Pancreas (tissue), 10 donors: ENCODE data around the gene FSD1. TPM values are rescaled to one million over a fixed set of nuclear protein-coding genes. Genes with fewer than 3 reads are reported as not detected.
"Not testable (repeated sequence)": the region's sequence is repeated elsewhere in the genome, so short reads cannot be mapped to it uniquely, and the experiment has no call there.

Experiments
- ATAC-seq, 4 donors: fragments of 200-7000 bp; cut with Tn5 transposase; one replicate each; pipeline versions ENCODE4 v1.8.0 to v1.9.1; 2020; ENCODE audit warnings: mild to moderate bottlenecking in 4 of 4, moderate library complexity in 4 of 4
- DNase-seq, 6 donors: peaks; one replicate each; pipeline ENCODE4 v3.0.0-alpha.2; 2020
- FAIRE-seq: peaks from 2 replicates; lab custom pipeline; 2012; peaks lifted over from hg19 to GRCh38; lab: Jason Lieb, UNC
- H3K27ac ChIP-seq, 4 donors: fragments of 200-600 bp; sonication (generic); 1 replicate in 3 of 4; 2 replicates in 1 of 4; pipeline versions ENCODE4 v1.5.0 to v1.8.0; 2020
- H3K27me3 ChIP-seq, 4 donors: fragments of 200-600 bp; one replicate each; pipeline ENCODE4 v1.8.0; 2021
- H3K36me3 ChIP-seq, 3 donors: fragments of 200-600 bp; sonication (generic) in 1 of 3; one replicate each; pipeline versions ENCODE4 v1.5.0 to v1.8.0; 2020 to 2021
- H3K4me1 ChIP-seq, 3 donors: fragments of 200-600 bp; one replicate each; pipeline ENCODE4 v1.8.0; 2021
- H3K4me3 ChIP-seq, 4 donors: fragments of 200-600 bp; sonication (generic) in 2 of 4; one replicate each; pipeline versions ENCODE4 v1.5.0 to v1.8.0; 2020 to 2021
- H3K9me3 ChIP-seq, 4 donors: fragments of 200-600 bp; one replicate each; pipeline ENCODE4 v1.8.0; 2021
- WGBS, 2 donors: extraction: QIAGEN DNeasy Blood & Tissue Kit; methylation state at CpG; one replicate each; pipeline ENCODE4 v1.1.7; 2013; 5-methylcytosine and 5-hydroxymethylcytosine counted together
- intact Hi-C, 3 donors: fragments of 100-400 bp; cut with DNase I; formaldehyde crosslinking; loops; one replicate each; pipeline versions ENCODE4 v1.11.1 to v1.14.2; 2022
- polyA plus RNA-seq, 2 donors: library from polyadenylated mRNA; stranded (reverse); fragments of 200-250 nt; gene quantifications; one replicate each; pipeline ENCODE4 v1.2.3, GENCODE V29; 2013
- total RNA-seq, 6 donors: library from RNA; stranded (reverse); fragmentation: NEBNext Ultra II Directional in 4 of 6; extraction: Animal tissue kit (Norgen Biotek cat#: 25700) in 4 of 6; gene quantifications; one replicate each; pipeline versions ENCODE4 v1.2.1 to v1.2.4, GENCODE V29; 2021 to 2023
- TF ChIP-seq, protein P1 (sequence below), 4 donors: fragments of 200-600 bp; sonication (generic) in 3 of 4; IDR thresholded peaks; one replicate each; pipeline versions ENCODE4 v1.5.0 to v1.8.0; 2021; ENCODE audit warnings: antibody characterized with exemption in 4 of 4
- donor health status: healthy with polysubstance abuse.
- donor health status: DM: no; HTN: no; CAD: no; lungs with moderate emphysema.
- donor health status: DM: no; HTN: no; CAD: no.
- donor health status: control.
- donor health status: control.
- donor health status: Bipolar disorder and iron deficiency.
- donor health status: DM: yes; HTN: yes; CAD: no.
- donor health status: DM: no; HTN: no; CAD: no.
- donor health status: DM: no; HTN: no; CAD: no.
- donor health status: DM: yes; HTN: yes; CAD: no.

Gene FSD1
- total and polyA plus RNA-seq, 8 donors, result 0.21 to 0.50 TPM; not detected in 6

DNA sequence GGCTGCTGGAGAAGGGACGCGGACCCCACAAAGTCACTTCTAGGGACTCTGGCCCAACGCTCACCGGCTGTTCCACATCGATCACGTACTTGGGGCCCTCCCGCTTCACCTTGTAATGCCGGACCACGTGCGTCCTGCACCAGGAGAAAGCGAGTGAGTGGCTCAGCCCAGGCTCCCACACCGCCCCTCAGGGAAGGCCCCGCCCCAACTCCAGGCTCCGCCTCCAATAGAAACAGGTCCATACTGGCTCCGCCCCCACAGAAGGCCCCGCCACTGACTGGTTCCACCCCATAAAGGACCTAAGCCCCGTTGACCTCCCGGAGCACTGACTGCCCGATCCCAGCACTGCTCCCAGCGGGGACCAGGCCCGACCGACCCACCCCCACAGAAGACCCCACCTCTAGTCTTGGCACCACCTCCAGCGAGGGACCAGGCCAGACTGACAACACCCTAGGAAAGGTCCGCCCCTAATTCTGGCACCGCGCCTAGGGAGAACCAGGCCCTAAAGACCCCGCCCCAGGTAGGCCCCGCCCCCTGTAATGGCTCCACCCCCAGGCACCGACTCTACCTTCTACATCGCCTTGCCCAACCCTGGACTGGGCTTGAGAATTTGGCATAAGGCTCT, 23.0 kb downstream of the FSD1 start:
- H3K36me3 ChIP-seq, result no peaks in the 10 kb centered on the region
- no peak for FAIRE-seq

DNA sequence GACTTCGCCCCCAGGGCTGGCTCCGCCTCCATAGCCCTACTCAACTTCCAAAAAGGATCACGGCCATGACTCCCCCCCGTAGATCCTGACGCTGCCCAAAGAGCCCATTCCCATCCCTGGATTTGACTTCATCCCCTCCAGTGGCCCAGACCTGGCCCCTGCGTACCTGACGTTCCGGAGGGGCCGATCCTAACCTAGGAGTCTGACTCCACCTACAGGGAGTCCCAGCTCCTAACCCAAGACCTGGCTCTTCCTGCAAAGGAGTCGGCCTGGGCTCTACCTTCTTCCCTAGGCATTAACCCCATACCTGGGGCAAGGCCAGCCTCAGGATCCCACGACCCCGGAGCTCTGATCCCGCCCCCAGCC, 23.5 kb downstream of the FSD1 start:
- peak overlapping the region in 2 of 4 donors; percentile 23 to 38 for H3K27ac ChIP-seq
- H3K36me3 ChIP-seq, result no peaks in the 10 kb centered on the region
- intact Hi-C loops, result no loop called here
- no peaks in the 10 kb centered on the region for H3K9me3 ChIP-seq
- peak; percentile 19 to 57 (median 30) for ATAC-seq
- no peaks in the 10 kb centered on the region for H3K4me1 ChIP-seq
- 6 to 17% methylated on average over 13 of the region's 13 CpGs for WGBS, 2 donors
- peak overlapping the region; percentile 10 to 33 (median 16) for H3K4me3 ChIP-seq
- no peak for DNase-seq
- no peak for FAIRE-seq
- TF ChIP-seq, protein P1, sequence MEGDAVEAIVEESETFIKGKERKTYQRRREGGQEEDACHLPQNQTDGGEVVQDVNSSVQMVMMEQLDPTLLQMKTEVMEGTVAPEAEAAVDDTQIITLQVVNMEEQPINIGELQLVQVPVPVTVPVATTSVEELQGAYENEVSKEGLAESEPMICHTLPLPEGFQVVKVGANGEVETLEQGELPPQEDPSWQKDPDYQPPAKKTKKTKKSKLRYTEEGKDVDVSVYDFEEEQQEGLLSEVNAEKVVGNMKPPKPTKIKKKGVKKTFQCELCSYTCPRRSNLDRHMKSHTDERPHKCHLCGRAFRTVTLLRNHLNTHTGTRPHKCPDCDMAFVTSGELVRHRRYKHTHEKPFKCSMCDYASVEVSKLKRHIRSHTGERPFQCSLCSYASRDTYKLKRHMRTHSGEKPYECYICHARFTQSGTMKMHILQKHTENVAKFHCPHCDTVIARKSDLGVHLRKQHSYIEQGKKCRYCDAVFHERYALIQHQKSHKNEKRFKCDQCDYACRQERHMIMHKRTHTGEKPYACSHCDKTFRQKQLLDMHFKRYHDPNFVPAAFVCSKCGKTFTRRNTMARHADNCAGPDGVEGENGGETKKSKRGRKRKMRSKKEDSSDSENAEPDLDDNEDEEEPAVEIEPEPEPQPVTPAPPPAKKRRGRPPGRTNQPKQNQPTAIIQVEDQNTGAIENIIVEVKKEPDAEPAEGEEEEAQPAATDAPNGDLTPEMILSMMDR (IDR thresholded peaks at IDR 0.05), result no peak
- H3K27me3 ChIP-seq, result no peaks in the 10 kb centered on the region

More for the DNA sequence above, 23.0 kb downstream of the FSD1 start:
- Histone ChIP-seq H3K9me3 (no peaks in the 10 kb centered on the region), H3K4me3 (peak overlapping the region; percentile 10 to 33 (median 16)), H3K27me3 (no peaks in the 10 kb centered on the region), H3K27ac (peak overlapping the region in 1 of 4 donors; percentile 38), H3K4me1 (no peaks in the 10 kb centered on the region)
- peak in 3 of 4 donors; percentile 5 to 64 (median 59) for ATAC-seq
- 14 to 34% methylated on average over 28 to 30 of the region's 30 CpGs for WGBS, 2 donors
- DNase-seq, result peak in 5 of 6 donors; percentile 78 to 92 (median 82)
- TF ChIP-seq, protein P1 (IDR thresholded peaks at IDR 0.05), result no peak
- intact Hi-C loops, result no loop called here

DNA sequence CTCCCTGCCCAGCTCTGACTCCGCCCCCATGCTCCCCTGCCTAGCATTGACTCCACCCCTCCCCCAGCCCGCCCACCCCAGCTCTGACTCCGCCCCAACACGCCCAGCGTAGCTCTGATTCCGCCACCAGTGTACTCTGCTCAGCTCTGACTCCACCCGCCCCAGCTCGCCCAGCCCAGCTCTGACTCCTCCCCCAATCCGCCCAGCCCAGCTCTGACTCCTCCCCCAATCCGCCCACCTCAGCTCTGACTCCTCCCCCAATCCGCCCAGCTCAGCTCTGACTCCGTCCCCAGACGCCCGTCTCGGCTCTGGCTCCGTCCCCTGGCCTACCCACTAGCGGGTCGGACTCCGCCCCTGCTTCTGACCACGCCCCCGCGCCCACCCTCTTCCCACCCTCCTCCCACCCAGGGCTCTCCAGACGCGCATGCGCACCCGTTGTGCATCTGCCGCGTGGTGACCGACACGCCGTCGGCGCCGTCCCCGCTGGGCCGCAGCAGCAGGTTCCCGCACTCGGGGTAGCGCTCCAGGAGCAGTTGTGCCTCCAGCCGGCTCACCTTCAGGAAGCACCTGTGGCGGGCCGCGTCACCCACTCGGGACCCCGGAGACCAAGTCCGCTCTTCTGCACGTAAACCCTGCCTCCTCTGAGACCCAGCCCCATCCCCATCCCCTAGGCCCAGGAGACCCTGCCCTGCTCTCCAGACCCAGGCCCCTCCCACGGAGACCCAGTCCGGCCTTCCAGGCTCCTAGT, 24.0 kb downstream of the FSD1 start:
- no peaks in the 10 kb centered on the region for H3K36me3 ChIP-seq
- no peaks in the 10 kb centered on the region for H3K27me3 ChIP-seq
- FAIRE-seq, result no peak
- H3K9me3 ChIP-seq, result no peaks in the 10 kb centered on the region
- peak; percentile 95 to 100 (median 96) for DNase-seq
- peak overlapping the region in 2 of 4 donors; percentile 23 to 38 for H3K27ac ChIP-seq
- peak; percentile 87 to 95 (median 90) for ATAC-seq
- TF ChIP-seq, protein P1 (IDR thresholded peaks at IDR 0.05), result no peak
- no peaks in the 10 kb centered on the region for H3K4me1 ChIP-seq
- intact Hi-C loops, result no loop called here
- H3K4me3 ChIP-seq, result peak overlapping the region in 3 of 4 donors; percentile 10 to 54 (median 20)
- 11 to 12% methylated on average over 33 to 49 of the region's 49 CpGs for WGBS, 2 donors

DNA sequence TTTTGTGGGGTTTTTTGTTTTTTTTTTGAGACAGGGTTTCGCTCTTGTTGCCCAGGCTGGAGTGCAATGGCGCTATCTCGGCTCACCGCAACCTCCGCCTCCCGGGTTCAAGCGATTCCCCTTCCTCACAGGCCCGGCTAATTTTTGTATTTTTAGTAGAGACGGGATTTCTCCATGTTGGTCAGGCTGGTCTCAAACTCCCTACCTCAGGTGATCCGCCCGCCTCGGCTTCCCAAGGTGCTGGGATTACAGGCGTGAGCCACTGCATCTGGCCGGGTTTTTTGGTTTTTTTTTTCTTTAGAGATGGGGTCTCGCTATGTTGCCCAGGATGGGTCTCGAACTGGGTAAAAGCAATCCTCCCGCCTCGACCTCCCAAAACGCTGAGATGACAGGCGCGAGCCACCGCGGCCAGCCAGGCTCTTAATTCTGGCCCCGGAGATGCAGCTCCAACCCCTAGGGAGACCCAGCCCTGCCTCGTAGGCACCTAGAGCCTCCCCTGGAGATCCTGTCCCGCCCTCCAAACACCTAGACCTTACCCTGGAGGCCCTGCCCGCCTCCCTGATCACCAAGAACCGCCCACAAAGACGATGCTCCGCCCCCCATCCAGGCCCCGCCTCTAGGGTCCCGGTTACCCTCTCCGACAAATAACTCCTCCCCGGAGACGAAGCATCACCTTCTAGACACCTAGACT, 24.7 kb downstream of the FSD1 start:
- peak in 5 of 6 donors; percentile 30 to 75 (median 54) for DNase-seq
- WGBS, 2 donors, result 56 to 74% methylated on average over 35 of the region's 35 CpGs
- not testable (repeated sequence) for FAIRE-seq

DNA sequence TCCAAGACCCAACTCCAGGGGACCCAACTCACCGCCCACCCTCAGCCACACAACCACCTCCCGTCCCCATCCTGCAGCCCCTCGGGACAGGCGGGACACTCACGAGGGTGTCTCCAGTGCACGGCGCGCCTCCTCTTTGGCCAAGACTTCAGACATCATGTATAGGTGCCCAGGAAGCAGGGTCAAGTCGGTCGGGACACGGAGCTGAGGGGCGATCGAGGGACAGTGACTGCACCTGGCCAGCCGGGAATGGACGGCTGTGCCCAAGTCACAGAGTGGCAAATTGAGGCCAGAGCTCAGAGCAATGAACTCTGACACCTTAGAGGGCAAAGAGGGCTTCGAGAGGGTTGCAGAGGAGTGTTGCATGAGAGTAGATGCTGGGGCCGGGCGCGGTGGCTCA, 25.5 kb downstream of the FSD1 start:
- Histone ChIP-seq H3K27me3 (no peaks in the 10 kb centered on the region), H3K9me3 (no peaks in the 10 kb centered on the region), H3K27ac (no peak overlapping the region), H3K36me3 (no peaks in the 10 kb centered on the region), H3K4me3 (no peak overlapping the region), H3K4me1 (no peaks in the 10 kb centered on the region)
- no peak for ATAC-seq
- 96 to 97% methylated on average over 19 of the region's 19 CpGs for WGBS, 2 donors
- TF ChIP-seq, protein P1 (IDR thresholded peaks at IDR 0.05), result no peak
- no peak for FAIRE-seq
- intact Hi-C loops, result no loop called here
- peak in 1 of 6 donors; percentile 78 for DNase-seq

More for the DNA sequence above, 24.7 kb downstream of the FSD1 start:
- intact Hi-C loops, H3K27ac ChIP-seq, H3K27me3 ChIP-seq, ATAC-seq, H3K36me3 ChIP-seq, H3K4me1 ChIP-seq, H3K9me3 ChIP-seq: not testable (repeated sequence)
- peak overlapping the region in 2 of 4 donors; percentile 20 to 54 for H3K4me3 ChIP-seq
